Measurements from ENCODE around the gene CYB5R3.

The CYB5R3 gene

GRCh38 chr22:42644422-42645340 is 4.5 kb downstream of the CYB5R3 start:
- no peak for DNase-seq

GRCh38 chr22:42643634-42644421 is 5.4 kb downstream of the CYB5R3 start:
- DNase-seq = no peak

DNA sequence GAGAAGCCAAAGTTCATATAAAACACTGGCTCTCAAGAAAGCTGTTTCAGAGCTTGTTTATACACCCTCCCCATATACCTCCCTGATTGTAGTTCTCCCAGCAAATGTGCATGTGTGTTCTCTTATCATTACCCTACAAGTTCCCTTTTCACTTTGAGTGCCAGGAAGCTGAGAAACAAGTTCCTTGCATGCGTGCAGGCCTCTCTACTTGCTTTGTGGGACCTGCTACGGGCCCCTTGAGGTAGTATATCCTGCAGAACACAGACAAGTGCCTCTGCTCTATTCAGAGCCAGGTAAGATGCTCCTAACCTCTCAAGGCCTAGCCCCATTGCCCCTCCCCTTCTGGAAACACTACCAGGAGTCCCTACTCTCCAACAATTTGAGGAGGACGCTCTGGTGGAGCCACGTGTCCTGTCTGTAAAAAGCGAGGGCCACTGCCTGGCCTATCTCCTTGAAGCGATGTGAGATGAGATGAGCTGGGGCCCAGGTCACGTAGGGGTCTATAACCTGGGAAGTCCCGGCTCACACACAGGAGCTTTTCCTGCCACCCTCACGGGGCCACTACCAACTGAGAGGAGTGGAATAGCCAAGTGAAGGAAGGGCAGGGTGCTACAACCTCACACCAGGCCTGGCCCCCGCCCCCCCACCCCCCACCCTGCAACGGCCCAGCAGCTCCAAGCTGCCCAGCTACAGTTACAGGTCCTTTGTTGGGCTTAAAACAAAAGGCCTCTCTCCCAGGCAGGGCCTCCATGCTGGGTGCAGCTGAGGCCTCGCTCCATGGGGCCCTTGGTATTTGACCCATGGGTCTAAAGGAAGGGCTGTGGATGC is 6.2 kb downstream of the CYB5R3 start:
- DNase-seq = no peak

DNA sequence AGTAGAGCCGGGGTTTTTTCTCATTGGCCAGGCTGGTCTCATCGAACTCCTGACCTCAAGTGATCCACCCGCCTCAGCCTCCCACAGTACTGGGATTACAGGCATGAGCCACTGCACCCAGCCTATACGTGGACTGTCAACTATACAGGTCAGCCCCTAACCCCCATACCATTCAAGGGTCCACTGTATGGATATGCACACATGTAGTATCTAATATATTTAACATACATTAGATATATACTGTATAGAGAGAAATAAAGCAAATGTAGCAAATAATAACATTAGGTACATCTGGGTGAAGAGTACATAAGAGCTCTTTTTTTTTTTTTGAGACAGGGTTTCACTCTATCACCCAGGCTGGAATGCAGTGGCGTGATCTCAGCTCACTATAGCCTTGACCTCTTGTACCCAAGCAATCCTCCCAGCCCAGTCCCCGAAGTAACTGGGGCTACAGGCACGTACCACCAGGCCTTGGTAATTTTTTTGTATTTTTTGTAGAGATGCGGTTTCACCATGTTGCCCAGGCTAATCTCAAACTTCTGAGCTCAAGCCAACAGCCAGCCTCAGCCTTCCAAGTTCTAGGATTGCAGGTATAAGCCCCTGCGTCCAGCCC is 7.3 kb downstream of the CYB5R3 start:
- no peak for DNase-seq

DNA sequence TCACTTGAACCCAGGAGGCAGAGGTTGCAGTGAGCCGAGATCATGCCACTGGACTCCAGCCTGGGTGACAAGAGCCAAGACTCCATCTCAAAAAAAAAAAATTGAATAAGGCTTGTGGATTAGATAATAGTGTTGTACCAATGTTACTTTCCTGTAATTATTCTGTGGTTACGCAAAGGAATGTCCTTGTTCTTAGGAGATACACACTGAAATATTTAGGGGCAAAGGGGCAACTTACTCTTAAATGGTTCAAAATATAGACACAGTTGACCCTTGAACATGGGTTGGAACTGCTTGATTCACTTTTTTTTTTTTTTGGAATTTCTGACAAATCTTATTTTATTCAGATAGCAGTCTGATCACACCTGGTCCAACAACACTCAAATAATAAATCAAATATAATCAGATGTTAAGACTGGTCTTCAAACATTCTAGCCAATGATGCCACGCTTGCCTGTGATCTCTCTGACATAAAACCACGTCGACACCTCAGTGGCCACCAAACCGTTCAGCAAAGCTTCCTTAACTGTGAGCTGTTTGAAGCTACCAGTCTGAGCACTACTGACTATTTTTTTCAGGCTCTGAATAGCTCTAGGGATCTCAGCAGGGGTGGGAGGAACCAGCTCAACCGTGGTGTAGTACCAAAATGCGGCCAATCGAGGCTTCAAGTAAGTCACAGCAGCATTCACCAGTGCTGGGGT is 9.5 kb downstream of the CYB5R3 start:
- DNase-seq = no peak

- no peak for DNase-seq
Measured at GRCh38 chr22:42637555-42637954, 11.6 kb downstream of the CYB5R3 start.

- DNase-seq = no peak
Measured at GRCh38 chr22:42636506-42636905, 12.7 kb downstream of the CYB5R3 start.

DNA sequence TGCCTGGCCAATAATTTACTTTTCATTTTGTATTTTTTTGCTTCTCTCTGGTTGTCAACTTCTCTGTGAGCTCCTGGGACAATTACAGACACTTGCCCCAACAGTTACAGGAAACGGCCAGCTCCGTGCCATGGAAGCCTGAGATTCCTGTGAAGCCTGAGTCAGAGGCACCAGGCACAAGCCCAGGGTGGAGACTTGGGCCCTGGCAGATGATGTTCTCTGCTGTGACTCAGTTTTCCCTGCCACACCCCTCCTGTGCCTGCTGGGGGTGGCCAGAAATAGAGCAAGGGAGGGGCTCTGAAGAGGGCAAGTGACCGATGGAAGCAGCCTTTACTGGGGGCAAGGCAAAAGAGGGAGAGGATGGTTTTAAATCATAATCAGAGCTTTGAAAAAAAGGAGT is 13.7 kb downstream of the CYB5R3 start:
- DNase-seq = no peak

GRCh38 chr22:42633013-42633412 is 16.2 kb downstream of the CYB5R3 start:
- DNase-seq = no peak

DNA sequence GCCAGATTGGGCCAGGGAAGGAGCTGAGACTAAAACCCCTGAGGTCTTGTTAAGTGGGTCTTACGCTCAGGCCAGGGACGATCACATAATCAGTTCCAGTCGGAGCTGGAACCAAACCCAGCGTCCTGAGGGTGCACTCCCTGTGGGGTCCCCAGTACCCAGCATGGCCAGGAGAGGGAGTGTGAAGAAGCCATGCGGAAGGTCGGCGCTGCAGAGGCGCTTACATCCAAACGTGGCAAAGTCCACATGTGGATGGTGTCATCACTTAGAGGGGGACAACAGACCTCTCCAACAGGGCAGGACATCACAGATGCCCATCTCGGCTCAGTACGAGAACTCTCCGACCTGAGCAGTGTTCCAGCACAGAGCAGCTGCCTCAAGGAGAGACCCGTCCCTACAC is 17.1 kb downstream of the CYB5R3 start:
- DNase-seq = no peak

DNA sequence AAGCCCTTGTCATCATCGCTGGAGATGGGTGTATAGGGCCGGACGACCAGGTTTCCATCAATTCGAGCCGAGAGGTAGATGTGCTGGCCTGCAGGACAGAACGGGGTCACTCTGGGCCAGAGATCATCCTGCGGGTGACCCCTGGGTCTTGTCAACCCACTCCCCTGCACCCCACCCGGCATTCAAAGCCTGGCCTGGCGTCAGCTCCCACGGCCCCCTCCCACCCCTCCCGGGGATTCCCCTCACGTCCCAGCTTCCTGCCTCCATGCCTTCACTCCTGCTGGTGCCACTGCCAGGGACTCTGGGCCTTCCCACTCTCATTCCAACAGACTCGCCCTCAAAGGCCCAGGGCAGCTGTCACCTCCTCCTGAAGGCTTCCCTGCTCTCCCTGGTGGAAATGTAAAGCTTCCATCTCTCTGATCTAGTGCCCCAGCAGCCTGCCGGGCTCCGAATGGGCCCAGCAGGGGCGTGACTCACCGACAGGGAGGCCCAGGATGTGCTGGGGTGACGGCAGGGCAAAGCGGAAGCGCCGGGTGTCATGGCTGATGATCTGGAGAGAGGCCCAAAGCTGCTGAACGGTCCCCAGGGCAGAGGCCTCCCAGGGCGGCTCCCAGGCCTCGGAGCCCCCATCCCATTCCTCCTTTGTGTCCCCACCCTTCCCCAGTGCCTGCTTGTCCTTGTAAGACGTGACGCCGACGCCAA is 18.1 kb downstream of the CYB5R3 start:
- no peak for DNase-seq

DNA sequence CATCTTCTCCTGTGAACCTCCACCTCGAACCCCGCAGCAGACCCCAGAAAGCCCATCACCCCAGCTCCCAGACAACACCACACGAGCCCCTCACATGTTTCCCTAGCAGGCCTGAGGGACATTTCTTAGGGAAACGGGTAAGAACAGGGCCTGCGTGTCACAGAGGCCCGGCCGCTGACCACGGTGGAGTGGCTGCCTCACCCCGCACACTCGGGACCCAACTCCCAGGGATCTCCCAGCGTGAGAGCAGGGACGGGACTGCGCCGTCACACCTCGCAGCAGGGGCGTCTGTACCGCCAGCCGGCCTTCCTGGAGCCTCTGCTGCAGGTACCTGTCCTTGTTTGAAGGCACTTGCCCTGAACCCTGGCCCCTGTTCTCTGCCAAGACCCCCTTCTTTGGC is 19.0 kb downstream of the CYB5R3 start:
- DNase-seq = no peak

- no peak for DNase-seq
Measured at GRCh38 chr22:42627981-42628380, 21.2 kb downstream of the CYB5R3 start.

GRCh38 chr22:42626951-42627625 is 22.1 kb downstream of the CYB5R3 start:
- DNase-seq = no peak

DNA sequence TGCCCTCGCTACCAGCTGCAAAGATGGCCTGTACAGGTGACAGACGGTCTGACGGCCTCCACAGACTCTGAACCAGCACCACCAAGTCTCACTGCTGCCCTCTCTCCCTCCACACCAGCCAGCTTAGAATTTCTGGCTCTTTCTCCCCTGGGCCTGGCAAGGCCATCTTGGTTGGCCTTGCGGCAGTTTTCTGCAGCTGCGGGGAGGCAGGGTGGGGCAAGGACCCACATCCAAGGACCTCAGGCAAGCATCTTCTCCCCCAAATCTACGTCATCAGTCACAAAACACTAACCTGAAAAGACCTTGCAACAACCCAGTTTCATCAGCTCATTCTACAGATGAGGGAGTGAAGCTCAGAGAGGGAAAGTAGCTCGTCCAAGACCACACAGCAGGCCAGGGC is 22.8 kb downstream of the CYB5R3 start:
- DNase-seq = no peak

GRCh38 chr22:42625416-42625815 is 23.8 kb downstream of the CYB5R3 start:
- no peak for DNase-seq

- DNase-seq = no peak
Measured at GRCh38 chr22:42624551-42625106, 24.6 kb downstream of the CYB5R3 start.

- DNase-seq = no peak
Measured at GRCh38 chr22:42623756-42624441, 25.3 kb downstream of the CYB5R3 start.

DNA sequence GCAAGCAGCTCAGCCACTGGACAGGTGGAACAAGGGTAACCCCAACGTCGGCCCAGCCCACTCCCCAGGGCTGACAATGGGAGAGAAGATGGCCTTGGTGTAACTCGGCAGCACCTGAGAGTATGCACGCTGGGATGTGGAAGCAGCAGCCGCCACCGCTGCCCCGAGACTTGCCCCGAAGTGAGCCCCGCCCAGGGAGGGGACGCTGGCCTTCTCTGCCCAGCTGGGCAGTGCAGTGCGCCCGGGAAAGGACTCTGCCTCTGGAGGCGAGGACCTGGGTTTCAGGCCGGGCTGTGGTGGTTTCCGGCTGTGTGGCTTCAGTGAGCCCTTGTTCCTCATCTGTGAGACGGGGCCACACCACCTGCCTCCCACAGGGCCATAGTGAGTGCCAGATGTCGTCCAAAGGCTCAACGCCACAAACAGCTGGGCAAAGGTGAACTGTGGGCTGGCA is 25.9 kb downstream of the CYB5R3 start:
- DNase-seq = no peak
